HuH-7.5 (cell line): ENCODE data around the gene IGFLR1.
A peak's percentile ranks its signal among the peaks of the same experiment; 100 is the strongest.

Source experiments
- DNase-seq: peaks from one replicate; pipeline ENCODE4 v3.0.0; 2011; ENCODE audit warnings: low spot score

Gene IGFLR1, protein sequence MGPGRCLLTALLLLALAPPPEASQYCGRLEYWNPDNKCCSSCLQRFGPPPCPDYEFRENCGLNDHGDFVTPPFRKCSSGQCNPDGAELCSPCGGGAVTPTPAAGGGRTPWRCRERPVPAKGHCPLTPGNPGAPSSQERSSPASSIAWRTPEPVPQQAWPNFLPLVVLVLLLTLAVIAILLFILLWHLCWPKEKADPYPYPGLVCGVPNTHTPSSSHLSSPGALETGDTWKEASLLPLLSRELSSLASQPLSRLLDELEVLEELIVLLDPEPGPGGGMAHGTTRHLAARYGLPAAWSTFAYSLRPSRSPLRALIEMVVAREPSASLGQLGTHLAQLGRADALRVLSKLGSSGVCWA

DNA sequence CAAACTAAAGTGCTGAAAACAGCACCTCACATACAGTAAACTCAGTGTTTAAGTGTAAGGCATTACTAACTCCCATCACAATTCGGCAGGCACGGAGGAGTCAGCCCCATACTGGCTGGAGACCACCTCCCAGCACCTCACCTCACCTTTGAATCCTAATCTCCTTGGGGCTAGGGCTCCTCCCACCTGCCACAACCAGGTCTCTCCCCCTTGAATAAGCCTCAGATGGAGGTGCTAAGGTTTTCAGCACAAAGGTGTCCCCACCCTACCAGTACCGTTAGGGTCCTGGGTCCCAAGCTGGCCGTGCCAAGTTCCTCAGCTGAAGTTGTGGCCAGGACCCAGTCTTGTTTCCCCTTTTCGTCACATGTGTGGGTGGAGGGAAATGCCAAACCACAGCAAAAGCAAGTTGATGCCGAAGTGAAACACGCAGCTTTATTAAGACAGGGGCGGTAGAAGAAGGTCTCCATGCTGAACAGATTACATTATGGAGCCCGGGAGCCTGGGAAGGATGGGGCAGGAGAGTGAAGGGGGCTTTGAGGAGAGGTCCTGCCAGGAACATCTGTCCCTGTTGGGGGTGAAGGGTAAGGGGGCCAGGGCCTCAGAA lies at the start of gene IGFLR1:
Gene IGFLR1, minus strand, starts transcription at position 332 of the 604 bp plus-strand sequence. CDS start 1,272 bp downstream, outside the sequence.
- no peak for DNase-seq

DNA sequence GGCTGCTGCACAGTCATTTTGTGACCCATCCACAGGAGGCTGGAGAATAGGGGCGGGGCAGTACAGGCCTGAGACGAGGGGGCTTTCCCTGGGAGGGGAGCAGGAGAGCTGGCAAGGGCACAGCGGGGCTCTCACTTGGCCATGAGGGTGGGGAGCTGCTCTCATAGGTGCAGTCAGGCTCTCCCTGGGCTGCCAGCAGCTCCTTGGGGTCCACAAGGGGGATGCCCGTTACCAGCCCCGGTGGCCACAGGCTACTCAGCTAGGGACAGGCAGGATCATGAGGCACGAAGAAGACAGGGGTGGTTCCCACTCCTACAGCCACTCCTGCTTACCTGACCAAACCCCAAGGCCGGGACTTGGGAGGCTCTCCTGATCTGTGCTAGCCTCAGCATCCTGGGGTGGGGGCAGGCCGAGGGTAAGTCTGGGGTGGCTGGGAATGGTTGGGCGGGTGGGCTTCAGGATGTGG lies 49.6 kb upstream of the IGFLR1 start:
- no peak for DNase-seq

DNA sequence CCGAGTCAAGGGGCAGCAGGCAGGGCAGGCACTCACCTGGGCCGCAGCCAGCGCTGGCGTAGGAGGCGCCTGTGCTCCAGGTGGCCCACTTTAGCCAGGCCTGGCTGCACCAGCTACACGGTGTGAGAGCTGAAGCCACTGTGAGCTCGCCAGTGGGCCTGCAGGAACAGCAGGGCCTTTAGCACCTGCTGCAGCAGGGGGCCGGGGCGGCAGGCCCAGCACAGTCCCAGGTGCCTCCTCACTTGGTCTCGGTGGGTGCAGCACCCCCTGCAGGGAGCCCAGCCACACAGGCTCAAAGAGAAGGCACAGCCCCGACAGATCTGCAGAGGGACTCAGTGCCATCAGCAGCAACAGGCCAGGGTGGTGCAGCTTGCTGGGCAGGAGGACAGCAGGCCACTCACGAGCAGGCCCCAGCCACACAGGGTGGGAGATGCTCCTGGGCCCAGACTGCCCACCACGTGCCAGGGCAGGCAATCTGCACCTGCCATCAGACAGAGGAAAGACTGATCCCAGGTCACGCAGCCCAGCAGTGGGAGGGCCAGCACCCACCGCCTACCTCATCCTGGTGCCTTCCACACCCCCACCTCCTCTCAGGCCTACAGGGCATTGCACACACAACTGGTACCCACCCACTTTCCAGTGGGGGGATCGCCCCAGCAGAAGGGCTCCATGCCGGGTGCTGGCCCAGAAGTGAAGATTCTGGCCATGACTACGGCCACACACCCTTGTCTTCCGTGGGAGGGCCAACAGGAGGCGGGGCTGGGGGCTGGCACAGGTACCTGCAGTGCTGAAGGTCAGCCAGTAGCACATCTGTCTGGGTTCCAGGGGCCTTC lies 48.9 kb upstream of the IGFLR1 start:
- DNase-seq, result peak; percentile 55

DNA sequence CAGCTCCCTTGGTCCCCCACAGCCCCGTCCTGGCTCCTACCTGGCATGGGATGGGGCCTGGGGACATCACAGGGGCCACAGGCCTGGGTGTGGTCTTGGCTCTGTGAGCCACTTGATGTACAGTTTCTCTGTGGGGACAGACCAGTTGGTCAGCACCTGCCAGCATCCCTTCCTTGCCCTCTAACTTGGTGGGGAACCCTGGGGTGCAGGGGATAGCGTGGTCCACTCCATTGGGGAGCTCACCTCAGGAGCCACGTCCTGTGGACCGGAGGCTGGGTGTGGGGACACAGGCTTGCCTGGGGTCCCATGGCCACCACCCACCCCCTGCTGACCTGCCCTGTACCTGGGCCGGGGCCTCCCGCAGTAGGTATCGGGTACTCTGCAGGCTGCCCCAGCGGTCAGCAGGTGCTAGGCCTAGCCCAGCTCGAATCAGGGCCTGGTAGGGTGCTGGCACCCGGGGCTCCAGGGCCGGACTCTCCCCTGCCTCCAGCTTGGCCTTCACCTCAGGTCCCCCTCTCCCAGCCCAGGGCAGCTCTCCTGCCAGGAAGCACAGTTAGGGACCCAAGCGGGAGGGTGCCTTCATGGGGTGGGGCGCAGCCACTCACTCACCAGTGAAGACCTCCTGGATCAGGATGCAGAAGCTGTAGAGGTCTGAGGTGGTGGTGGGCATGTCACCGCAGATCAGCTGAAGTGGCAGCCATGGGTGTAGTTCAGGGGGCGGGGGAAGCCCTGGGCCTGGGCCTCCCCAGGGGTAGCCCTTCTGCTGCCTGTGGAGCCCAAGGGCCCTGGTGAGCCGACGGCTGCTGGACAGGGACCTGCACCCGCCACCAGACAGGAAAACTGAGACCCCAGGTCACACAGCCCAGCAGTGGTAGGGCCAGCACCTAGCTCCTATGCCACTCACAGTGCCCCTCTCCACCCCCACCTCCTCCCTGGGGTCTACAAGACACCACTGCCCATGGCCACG lies 48.0 kb upstream of the IGFLR1 start:
- DNase-seq, result no peak

DNA sequence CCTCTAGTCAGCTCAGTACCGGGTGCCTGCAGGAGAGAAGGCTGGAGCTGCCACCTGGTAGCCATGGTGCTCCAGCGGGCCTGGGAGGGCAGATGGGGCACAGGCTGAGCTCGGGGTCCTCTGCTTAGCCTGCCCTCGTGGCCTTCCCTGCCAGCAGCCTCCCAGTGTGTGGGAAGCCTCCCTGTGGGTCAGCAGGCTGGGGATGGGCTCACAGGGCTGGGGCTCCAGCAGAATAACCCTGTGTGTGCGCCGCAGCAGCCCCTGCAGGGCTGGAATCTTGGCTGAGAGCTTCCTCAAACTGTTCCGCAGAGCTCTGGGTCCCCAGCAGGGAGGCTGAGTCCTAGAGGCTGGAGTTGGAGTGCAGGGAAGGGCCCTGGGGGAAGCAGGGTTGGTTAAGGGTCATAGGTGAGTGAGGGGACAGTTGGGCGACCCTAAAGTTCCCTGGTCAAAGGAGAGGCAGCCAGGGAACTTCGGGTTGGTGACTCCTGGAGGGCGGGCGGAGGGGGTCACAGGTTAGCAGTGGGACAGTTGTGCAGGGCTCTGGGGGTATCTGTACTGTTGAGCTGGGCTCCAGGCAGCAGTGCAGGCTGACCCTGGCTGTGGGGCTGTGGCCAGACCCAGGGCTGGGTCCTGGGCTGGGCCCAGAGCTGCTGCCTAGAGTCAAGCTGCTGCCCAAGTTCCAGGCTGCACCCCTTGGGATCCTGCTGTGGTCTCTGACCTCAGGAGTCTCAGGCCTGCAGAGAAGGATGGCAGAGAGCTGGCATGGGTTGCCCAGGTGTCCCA lies 47.1 kb upstream of the IGFLR1 start:
- DNase-seq, result no peak

DNA sequence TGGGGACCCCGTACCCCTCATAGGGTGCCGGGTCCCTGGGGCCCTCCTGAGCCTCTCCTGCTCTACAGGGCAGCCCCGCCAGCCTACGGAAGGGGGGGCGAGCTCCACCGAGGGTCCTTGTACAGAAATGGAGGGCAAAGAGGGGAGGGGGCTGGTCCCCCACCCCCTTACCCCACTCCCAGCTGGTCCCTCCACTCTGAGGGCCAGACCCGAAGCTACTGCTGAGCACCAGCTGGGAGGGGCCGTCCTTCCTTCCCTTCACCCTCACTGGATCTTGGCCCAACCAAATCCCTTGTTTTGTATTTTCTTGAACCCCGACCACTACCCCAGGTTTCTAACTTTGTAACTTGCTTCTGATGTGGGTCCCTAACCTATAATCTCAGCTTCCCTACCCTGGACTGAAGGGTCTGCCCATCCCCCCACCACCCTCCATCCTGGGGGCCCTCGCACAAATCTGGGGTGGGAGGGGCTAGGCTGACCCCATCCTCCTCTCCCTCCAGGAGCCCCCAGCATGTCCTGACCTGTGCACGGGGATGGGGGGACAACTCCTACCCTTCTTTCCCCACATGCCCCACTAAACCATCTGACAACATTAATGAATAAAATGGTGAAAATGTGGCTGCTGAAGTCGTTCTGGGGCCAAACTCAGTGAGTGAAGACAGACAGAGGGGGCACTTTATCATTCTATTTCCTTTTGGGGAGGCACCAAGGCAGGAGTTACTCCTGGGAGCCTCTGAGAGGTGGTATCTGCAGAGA lies 46.1 kb upstream of the IGFLR1 start:
- no peak for DNase-seq

DNA sequence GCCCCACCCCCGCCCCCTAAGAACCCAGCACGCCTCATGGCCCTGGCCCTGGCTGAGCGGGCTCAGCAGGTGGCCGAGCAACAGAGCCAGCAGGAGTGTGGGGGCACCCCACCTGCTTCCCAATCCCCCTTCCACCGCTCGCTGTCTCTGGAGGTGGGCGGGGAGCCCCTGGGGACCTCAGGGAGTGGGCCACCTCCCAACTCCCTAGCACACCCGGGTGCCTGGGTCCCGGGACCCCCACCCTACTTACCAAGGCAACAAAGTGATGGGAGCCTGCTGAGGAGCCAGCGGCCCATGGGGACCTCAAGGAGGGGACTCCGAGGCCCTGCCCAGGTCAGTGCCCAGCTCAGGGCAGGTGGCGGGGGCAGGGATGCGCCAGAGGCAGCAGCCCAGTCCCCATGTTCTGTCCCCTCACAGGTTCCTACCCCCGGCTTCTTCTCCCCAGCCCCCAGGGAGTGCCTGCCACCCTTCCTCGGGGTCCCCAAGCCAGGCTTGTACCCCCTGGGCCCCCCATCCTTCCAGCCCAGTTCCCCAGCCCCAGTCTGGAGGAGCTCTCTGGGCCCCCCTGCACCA lies 45.1 kb upstream of the IGFLR1 start:
- no peak for DNase-seq

DNA sequence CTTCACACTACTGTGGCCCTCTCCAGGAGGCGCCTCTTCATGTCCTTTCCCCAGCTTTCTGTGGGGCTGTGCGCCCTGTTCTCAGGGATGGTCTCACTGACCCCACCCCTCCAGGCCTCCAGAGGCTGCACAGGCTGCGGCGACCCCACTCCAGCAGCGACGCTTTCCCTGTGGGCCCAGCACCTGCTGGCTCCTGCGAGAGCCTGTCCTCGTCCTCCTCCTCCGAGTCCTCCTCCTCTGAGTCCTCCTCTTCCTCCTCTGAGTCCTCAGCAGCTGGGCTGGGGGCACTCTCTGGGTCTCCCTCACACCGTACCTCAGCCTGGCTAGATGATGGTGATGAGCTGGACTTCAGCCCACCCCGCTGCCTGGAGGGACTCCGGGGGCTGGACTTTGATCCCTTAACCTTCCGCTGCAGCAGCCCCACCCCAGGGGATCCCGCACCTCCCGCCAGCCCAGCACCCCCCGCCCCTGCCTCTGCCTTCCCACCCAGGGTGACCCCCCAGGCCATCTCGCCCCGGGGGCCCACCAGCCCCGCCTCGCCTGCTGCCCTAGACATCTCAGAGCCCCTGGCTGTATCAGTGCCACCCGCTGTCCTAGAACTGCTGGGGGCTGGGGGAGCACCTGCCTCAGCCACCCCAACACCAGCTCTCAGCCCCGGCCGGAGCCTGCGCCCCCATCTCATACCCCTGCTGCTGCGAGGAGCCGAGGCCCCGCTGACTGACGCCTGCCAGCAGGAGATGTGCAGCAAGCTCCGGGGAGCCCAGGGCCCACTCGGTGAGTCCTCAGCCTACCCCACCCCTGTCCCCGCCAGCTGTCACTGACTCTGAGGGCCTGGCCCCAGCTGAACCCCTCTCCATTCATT lies 44.3 kb upstream of the IGFLR1 start:
- DNase-seq, result peak; percentile 75

DNA sequence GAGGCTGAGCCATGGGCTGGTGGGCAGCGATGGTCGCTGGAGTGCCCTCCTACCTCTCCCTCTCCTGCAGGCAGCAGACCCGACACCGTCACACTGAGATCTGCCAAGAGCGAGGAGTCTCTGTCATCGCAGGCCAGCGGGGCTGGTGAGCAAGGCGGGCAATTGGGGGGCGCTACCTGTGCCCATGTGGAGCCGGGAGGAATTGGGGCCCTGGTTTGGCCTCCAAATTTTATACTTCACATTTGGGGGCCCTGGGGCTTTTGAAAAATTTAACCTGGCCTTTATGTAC lies 43.0 kb upstream of the IGFLR1 start:
- DNase-seq, result no peak

DNA sequence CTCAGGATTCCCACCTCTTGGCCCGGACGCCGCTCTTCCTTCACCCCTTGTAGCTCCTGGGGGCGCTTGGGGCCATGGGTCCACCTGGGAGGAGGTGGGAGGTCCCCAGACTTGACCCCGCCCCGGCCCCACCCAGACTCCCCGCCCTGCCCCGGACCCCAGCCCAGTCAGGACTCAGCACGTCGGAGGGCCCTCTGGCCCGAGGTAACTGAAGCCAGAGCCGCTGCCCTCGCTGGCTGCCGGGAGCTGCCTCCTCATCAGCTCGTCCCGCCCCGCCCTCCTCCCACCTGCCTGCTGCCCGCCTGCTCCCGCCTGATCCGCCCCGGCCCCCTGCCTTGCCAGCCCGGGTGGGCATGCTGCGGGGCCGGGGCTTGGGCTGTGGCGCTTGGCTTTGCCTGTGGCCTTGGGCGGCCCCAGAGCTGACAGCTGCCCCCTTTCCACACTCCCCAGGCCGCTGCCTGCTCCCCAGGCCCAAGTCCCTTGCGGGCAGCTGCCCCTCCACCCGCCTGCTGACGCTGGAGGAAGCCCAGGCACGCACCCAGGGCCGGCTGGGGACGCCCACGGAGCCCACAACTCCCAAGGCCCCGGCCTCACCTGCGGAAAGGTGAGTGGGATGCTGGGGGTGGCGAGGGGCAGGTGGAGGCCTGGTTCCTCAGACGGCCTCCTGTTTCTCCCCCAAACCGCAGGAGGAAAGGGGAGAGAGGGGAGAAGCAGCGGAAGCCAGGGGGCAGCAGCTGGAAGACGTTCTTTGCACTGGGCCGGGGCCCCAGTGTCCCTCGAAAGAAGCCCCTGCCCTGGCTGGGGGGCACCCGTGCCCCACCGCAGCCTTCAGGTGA lies 42.5 kb upstream of the IGFLR1 start:
- DNase-seq, result no peak

DNA sequence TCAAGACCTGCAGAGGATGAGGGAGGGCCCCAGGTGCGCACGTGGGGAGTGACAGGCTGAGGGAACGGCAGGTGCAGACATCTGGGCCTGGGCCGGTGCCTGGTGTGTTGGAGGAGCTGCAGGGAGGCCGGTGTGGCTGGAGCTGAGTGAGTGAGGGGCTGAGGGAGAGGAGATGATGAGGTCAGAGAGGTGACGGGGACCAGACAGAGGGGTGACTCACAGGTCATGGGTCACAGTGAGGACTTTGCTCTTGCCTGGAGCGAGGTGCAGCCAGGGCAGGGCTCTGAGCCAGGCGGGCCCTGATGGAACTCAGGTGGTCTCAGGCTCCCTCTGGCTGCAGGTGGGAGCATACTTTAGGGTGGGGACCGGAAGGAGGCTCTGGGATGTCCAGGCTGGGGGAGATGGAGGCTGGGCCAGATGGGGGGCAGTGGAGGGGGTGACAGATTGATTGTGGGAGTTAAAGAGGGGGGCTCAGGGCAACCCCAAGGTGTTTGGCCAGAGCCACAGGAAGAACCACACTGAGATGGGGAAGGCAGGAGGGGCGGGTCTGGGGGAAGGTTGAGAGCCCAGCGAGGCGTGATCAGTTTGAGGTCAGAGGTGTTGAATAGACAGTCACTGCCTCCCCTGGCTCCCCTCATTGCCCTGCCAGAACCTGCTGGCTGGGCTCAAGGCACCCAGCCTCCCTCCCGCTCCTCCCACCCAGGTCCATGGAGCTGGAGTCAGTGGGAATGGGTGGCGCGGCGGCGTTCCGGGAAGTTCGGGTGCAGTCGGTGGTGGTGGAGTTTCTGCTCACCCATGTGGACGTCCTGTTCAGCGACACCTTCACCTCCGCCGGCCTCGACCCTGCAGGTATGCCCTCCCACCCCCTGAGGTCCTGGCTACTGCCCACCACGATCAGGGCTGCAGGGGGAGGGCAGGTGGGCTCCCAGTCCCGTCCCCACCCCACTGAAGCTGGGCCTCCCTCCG lies 41.5 kb upstream of the IGFLR1 start:
- no peak for DNase-seq

DNA sequence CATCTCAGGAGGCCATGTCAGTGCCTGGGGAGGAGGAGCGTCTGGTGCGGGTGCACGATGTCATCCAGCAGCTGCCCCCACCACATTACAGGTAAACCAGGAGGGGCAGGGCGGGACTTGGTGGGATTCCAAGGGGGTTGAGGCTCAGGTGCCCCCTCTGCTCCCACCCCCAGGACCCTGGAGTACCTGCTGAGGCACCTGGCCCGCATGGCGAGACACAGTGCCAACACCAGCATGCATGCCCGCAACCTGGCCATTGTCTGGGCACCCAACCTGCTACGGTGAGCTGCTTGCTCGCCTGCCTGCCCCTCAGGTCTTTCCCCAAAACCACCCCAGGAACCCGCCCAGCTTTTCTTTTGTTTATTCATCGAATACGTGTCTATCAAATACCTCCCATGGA lies 40.3 kb upstream of the IGFLR1 start:
- no peak for DNase-seq

DNA sequence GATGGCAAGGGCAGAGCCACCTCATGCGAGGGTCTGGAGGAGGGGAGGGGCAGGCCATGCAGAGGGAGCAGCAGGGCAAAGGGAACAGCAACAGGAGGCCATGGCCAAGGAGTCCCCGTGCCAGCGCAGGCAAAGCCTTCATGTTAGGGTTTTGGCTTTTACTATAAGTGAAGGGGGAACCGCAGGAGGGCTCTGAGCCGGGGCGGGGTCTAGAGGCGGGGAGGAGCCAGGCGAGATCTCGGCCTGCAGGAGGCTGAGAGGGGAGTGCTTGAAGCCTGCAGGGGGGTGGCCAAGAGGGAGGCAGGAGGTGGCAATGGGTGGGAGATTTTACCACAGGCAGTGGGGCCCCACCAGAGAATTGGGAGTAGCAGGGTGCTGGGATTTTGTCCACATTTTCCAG lies 39.4 kb upstream of the IGFLR1 start:
- no peak for DNase-seq

DNA sequence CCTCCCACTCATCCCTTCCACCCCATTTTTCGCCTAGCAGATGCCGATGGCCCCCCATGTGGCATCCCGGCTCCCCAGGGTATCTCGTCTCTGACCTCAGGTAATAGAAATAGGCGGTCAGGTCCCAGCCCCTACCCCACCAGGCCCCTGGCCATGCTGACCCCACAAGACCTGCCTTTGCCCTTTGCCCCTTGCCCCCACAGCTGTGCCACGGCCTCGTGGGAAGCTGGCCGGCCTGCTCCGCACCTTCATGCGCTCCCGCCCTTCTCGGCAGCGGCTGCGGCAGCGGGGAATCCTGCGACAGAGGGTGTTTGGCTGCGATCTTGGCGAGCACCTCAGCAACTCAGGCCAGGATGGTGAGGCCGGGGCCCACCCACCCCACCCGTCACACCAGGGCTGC lies 38.5 kb upstream of the IGFLR1 start:
- no peak for DNase-seq

DNA sequence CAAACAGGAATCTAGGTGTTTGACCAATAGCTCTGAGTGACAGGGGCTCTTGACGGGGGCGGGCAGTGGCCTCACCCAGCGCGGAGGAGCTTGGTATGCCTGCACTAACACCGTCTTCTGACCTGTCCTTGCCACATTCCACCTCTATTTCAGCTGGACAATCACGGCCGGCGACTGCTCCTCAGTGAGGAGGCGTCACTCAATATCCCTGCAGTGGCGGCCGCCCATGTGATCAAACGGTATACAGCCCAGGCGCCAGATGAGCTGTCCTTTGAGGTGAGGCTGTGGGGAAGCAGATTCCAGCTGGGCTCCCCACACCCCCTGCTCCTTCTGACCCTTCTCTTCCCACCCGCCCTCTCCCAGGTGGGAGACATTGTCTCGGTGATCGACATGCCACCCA lies 37.8 kb upstream of the IGFLR1 start:
- no peak for DNase-seq

DNA sequence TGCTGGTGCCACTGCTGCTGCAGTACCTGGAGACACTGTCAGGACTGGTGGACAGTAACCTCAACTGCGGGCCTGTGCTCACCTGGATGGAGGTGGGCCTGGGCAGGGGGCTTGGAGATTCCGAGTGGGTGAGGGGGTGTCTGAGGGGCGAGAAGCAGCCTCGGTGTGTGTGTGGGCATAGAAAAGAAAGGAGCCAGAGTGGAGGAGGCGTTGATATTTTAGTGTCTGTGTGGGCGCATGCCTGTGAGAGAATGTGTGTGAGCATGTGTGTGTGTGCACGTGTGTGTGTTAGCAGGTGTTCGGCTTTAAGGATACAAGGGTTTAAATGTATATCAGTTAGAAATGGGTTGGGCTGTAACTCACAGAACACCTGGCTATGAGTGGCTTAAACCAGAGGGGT lies 36.8 kb upstream of the IGFLR1 start:
- DNase-seq, result no peak

DNA sequence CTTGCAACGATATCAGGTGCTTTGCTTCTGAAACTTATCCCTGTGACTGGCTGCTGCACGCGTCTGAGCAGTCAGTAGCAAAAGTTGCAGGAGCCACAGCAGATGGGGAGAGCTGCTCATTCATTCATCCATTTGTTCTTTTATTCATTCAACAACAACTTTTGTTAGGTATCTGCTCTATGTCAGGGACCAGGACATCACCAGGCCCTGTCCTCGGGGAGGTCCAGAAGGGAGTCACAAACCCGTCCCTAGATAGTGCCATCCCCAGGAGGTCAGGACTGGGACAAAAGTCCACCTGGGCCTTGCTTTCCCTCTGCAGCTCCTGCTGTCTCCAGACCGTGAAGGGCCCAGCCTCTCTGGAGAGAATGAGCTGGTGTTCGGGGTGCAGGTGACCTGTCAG lies 35.7 kb upstream of the IGFLR1 start:
- no peak for DNase-seq
